Hematopoietic multipotent progenitor cell (in vitro differentiated cells): Measurements from ENCODE around the gene C1QA. TPM values are rescaled to one million over a fixed set of nuclear protein-coding genes. Genes with fewer than 3 reads are reported as not detected.

Source experiments
- DNase-seq, 3 donors: peaks; one replicate each; pipeline ENCODE4 v3.0.0-alpha.2; 2011 to 2015; ENCODE audit warnings: low read depth in 2 of 3, low spot score in 2 of 3
- total RNA-seq: library from RNA; depleted of rRNA; stranded (reverse); fragments of >200 nt; gene quantifications from one replicate; pipeline ENCODE4 v1.2.3, GENCODE V29; 2012

Gene C1QA
- total RNA-seq, 1 donor = 0.27 TPM

GRCh38 chr1:22612671-22613571 lies 23.5 kb upstream of the C1QA start:
- DNase-seq = no peak

GRCh38 chr1:22613572-22613918 lies 22.9 kb upstream of the C1QA start:
- no peak for DNase-seq

GRCh38 chr1:22613951-22614350 lies 22.5 kb upstream of the C1QA start:
- no peak for DNase-seq

GRCh38 chr1:22615886-22616285 lies 20.5 kb upstream of the C1QA start:
- DNase-seq = no peak

- no peak for DNase-seq
These were observed 19.9 kb upstream of the C1QA start for GRCh38 chr1:22616571-22616970.

- DNase-seq = no peak
These were observed 18.4 kb upstream of the C1QA start for GRCh38 chr1:22618056-22618455.

GRCh38 chr1:22619252-22619651 lies 17.2 kb upstream of the C1QA start:
- no peak for DNase-seq

- no peak for DNase-seq
These were observed 16.6 kb upstream of the C1QA start for GRCh38 chr1:22619798-22620197.

- DNase-seq = no peak
These were observed 14.7 kb upstream of the C1QA start for GRCh38 chr1:22621761-22622160.

GRCh38 chr1:22625262-22625925 lies 11.0 kb upstream of the C1QA start:
- DNase-seq = no peak

- no peak for DNase-seq
These were observed 9.9 kb upstream of the C1QA start for GRCh38 chr1:22626237-22627157.

- no peak for DNase-seq
These were observed 9.1 kb upstream of the C1QA start for GRCh38 chr1:22627331-22627730.

GRCh38 chr1:22628698-22629444 lies 7.6 kb upstream of the C1QA start:
- DNase-seq = no peak

GRCh38 chr1:22629886-22630285 lies 6.5 kb upstream of the C1QA start:
- DNase-seq = no peak

- no peak for DNase-seq
These were observed 2.5 kb upstream of the C1QA start for GRCh38 chr1:22633697-22634463.

- no peak for DNase-seq
These were observed 992 bp upstream of the C1QA start for GRCh38 chr1:22635436-22635835.

- no peak for DNase-seq
These were observed 499 bp downstream of the C1QA start for GRCh38 chr1:22636927-22637326.

GRCh38 chr1:22637907-22638445 lies 1.5 kb downstream of the C1QA start:
- DNase-seq = no peak

GRCh38 chr1:22638476-22639234 lies 2.2 kb downstream of the C1QA start:
- DNase-seq = no peak
